OCI-LY3 (cell line): ENCODE results near the gene AMBRA1.

Experiments used
- H2AFZ ChIP-seq: fragments of 200-600, 300-600 bp; shearing (Covaris generic); 2 replicates; pipeline ENCODE4 v1.6.0; 2014; ENCODE audit warnings: antibody characterized with exemption, low read depth, low read length
- H3K27ac ChIP-seq: fragments of 200-600, 300-600 bp; sonication (generic); 2 replicates; pipeline ENCODE4 v1.5.1; 2014; ENCODE audit warnings: mild to moderate bottlenecking, low read length, moderate library complexity, mixed read lengths
- H3K27me3 ChIP-seq: fragments of 200-600, 300-600 bp; sonication (generic); 2 replicates; pipeline ENCODE4 v1.6.1; 2014; ENCODE audit warnings: low read depth, low read length, mixed read lengths
- H3K36me3 ChIP-seq: fragments of 200-600, 300-600 bp; sonication (generic); replicated peaks from 2 replicates; pipeline ENCODE3; 2014; ENCODE audit warnings: low read depth, low read length, mixed read lengths
- H3K4me1 ChIP-seq: fragments of 300-600, 200-600 bp; sonication (generic); 2 replicates; pipeline ENCODE4 v1.6.1; 2014; ENCODE audit warnings: low read length, mixed read lengths
- H3K4me2 ChIP-seq: fragments of 200-600, 300-600 bp; sonication (generic); 2 replicates; pipeline ENCODE4 v1.6.1; 2014; ENCODE audit warnings: low read length, mixed read lengths
- H3K4me3 ChIP-seq: fragments of 300-600, 200-600 bp; sonication (generic); 2 replicates; pipeline ENCODE4 v1.5.1; 2014; ENCODE audit warnings: antibody characterized with exemption, mild to moderate bottlenecking, low read length, moderate library complexity
- H3K79me2 ChIP-seq: fragments of 300-600, 200-600 bp; shearing (Covaris generic); 2 replicates; pipeline ENCODE4 v1.6.1; 2014; ENCODE audit warnings: mild to moderate bottlenecking, low read length, mixed read lengths
- H3K9ac ChIP-seq: fragments of 300-600, 200-600 bp; shearing (Covaris generic); 2 replicates; pipeline ENCODE4 v1.6.0; 2014; ENCODE audit warnings: mild to moderate bottlenecking, low read length, moderate library complexity
- H3K9me3 ChIP-seq: fragments of 200-600, 300-600 bp; shearing (Covaris generic); 2 replicates; pipeline ENCODE4 v1.6.1; 2014; ENCODE audit warnings: low read length, mixed read lengths; ENCODE audit not compliant: insufficient read depth
- H4K20me1 ChIP-seq: fragments of 200-600, 300-600 bp; sonication (generic); 2 replicates; pipeline ENCODE4 v1.6.1; 2016; ENCODE audit warnings: low read length, mixed read lengths; ENCODE audit not compliant: insufficient read depth
- CTCF ChIP-seq: fragments of 200-600, 300-600 bp; sonication (generic); IDR thresholded peaks from 2 replicates; pipeline ENCODE4 v1.5.1; 2014; ENCODE audit warnings: antibody characterized with exemption, low read length, low read depth
- EZH2phosphoT487 ChIP-seq: fragments of 200-600 bp; shearing (Covaris generic); IDR thresholded peaks from 2 replicates; pipeline ENCODE4 v1.6.1; 2018; ENCODE audit warnings: antibody characterized with exemption, mixed run types, low read depth

AMBRA1 gene

GRCh38 chr11:46635557-46636139, 41.8 kb upstream of the AMBRA1 start:
- H3K9me3 ChIP-seq: no peaks in the 10 kb centered on the region
- no peak overlapping the region for H2AFZ ChIP-seq
- H3K27ac ChIP-seq: no peak overlapping the region
- no peaks in the 10 kb centered on the region for H3K79me2 ChIP-seq
- no peaks in the 10 kb centered on the region for H3K4me1 ChIP-seq
- no peak overlapping the region for H3K4me2 ChIP-seq
- H3K9ac ChIP-seq: no peak overlapping the region
- H3K27me3 ChIP-seq: no peaks in the 10 kb centered on the region
- no peak for TF ChIP-seq EZH2phosphoT487
- no peak overlapping the region for H3K4me3 ChIP-seq
- no peaks in the 10 kb centered on the region for H4K20me1 ChIP-seq
- peaks cover 3% of the 10 kb centered on the region for H3K36me3 ChIP-seq

- Histone ChIP-seq H2AFZ (no peak overlapping the region), H3K9me3 (no peaks in the 10 kb centered on the region), H3K36me3 (peaks cover 3% of the 10 kb centered on the region), H4K20me1 (no peaks in the 10 kb centered on the region), H3K4me2 (no peak overlapping the region), H3K4me1 (no peaks in the 10 kb centered on the region), H3K9ac (no peak overlapping the region), H3K4me3 (no peak overlapping the region), H3K27me3 (no peaks in the 10 kb centered on the region), H3K79me2 (no peaks in the 10 kb centered on the region), H3K27ac (no peak overlapping the region)
- TF ChIP-seq CTCF: no peak
- no peak for TF ChIP-seq EZH2phosphoT487
These were observed 39.7 kb upstream of the AMBRA1 start for GRCh38 chr11:46633291-46634217.

GRCh38 chr11:46632502-46632901, 38.7 kb upstream of the AMBRA1 start:
- TF ChIP-seq CTCF (no peak), EZH2phosphoT487 (no peak)
- H3K4me1 ChIP-seq: no peaks in the 10 kb centered on the region
- H3K9ac ChIP-seq: no peak overlapping the region
- no peaks in the 10 kb centered on the region for H3K27me3 ChIP-seq
- H2AFZ ChIP-seq: no peak overlapping the region
- no peak overlapping the region for H3K4me2 ChIP-seq
- H3K9me3 ChIP-seq: no peaks in the 10 kb centered on the region
- H3K79me2 ChIP-seq: no peaks in the 10 kb centered on the region
- H4K20me1 ChIP-seq: no peaks in the 10 kb centered on the region
- H3K4me3 ChIP-seq: no peak overlapping the region
- H3K36me3 ChIP-seq: peaks cover 3% of the 10 kb centered on the region
- H3K27ac ChIP-seq: no peak overlapping the region

GRCh38 chr11:46631676-46632075, 37.9 kb upstream of the AMBRA1 start:
- Histone ChIP-seq H3K79me2 (no peaks in the 10 kb centered on the region), H3K27me3 (no peaks in the 10 kb centered on the region), H3K36me3 (peaks cover 3% of the 10 kb centered on the region), H3K9ac (no peak overlapping the region), H3K4me3 (no peak overlapping the region), H3K4me1 (no peaks in the 10 kb centered on the region), H4K20me1 (no peaks in the 10 kb centered on the region), H2AFZ (no peak overlapping the region), H3K4me2 (no peak overlapping the region), H3K9me3 (no peaks in the 10 kb centered on the region), H3K27ac (no peak overlapping the region)
- TF ChIP-seq CTCF: no peak
- TF ChIP-seq EZH2phosphoT487: no peak
